Fibroblast of lung (primary cell): ENCODE results near the gene AGAP1. TPM values are rescaled to one million over a fixed set of nuclear protein-coding genes. Genes with fewer than 3 reads are reported as not detected.
A peak's percentile ranks its signal among the peaks of the same experiment; 100 is the strongest.

Experiments used
- DNase-seq, 2 donors: peaks; one replicate each; pipeline versions ENCODE4 v3.0.0 to v3.0.0-alpha.2; 2010; ENCODE audit warnings: low read depth in 2 of 2
- H2AFZ ChIP-seq: 2 replicates; pipeline ENCODE4 v1.5.1; 2012; ENCODE audit warnings: low read length, control low read depth, inconsistent platforms
- H3K27ac ChIP-seq: 2 replicates; pipeline ENCODE4 v1.5.1; 2011; ENCODE audit warnings: low read length, control low read depth; ENCODE audit not compliant: insufficient read depth
- H3K27me3 ChIP-seq: 2 replicates; pipeline ENCODE4 v1.5.1; 2011; ENCODE audit warnings: mild to moderate bottlenecking, low read length; ENCODE audit not compliant: control insufficient read depth, insufficient read depth
- H3K36me3 ChIP-seq: 2 replicates; pipeline ENCODE4 v1.5.1; 2011; ENCODE audit warnings: low read length; ENCODE audit not compliant: control insufficient read depth, insufficient read depth
- H3K4me1 ChIP-seq: 2 replicates; pipeline ENCODE4 v1.5.1; 2011; ENCODE audit warnings: low read length; ENCODE audit not compliant: control insufficient read depth, insufficient read depth; ENCODE audit errors: extremely low read depth
- H3K4me2 ChIP-seq: 2 replicates; pipeline ENCODE4 v1.5.1; 2011; ENCODE audit warnings: low read length, control low read depth; ENCODE audit not compliant: insufficient read depth; ENCODE audit errors: extremely low read depth
- H3K4me3 ChIP-seq, 4 experiments: fragments of 200-600 bp in 1 of 4; sonication (generic) in 1 of 4; replicated peaks in 1 of 4; 2 replicates each; pipeline ENCODE4 v1.5.1; 2011 to 2016; ENCODE audit warnings: low read length in 4 of 4, low read depth in 3 of 4, mild to moderate bottlenecking in 3 of 4, control low read depth in 2 of 4, inconsistent platforms in 1 of 4, mixed read lengths in 1 of 4; ENCODE audit not compliant: insufficient read depth in 1 of 4; ENCODE audit errors: control extremely low read depth in 1 of 4
- H3K79me2 ChIP-seq: 2 replicates; pipeline ENCODE4 v1.5.1; 2012; ENCODE audit warnings: mild to moderate bottlenecking, low read length, inconsistent platforms; ENCODE audit not compliant: control insufficient read depth, insufficient read depth
- H3K9ac ChIP-seq: 2 replicates; pipeline ENCODE4 v1.5.1; 2011; ENCODE audit warnings: mild to moderate bottlenecking, low read length, control low read depth; ENCODE audit not compliant: insufficient read depth
- H3K9me3 ChIP-seq: 2 replicates; pipeline ENCODE4 v1.5.1; 2012; ENCODE audit warnings: low read depth, low read length; ENCODE audit not compliant: control insufficient read depth, insufficient read depth
- H4K20me1 ChIP-seq: 2 replicates; pipeline ENCODE4 v1.5.1; 2011; ENCODE audit warnings: low read length; ENCODE audit not compliant: control insufficient read depth, insufficient read depth; ENCODE audit errors: extremely low read depth
- CTCF ChIP-seq, 2 donors: IDR thresholded peaks in 1 of 2; conservative IDR thresholded peaks in 1 of 2; 1 replicate in 1 of 2; 2 replicates in 1 of 2; pipeline ENCODE4 v1.5.1; 2011 to 2012; ENCODE audit warnings: low read length in 2 of 2, control low read depth in 1 of 2, inconsistent platforms in 1 of 2, low read depth in 1 of 2, mild to moderate bottlenecking in 1 of 2
- EZH2 ChIP-seq: IDR thresholded peaks from 2 replicates; pipeline ENCODE4 v1.5.1; 2012; ENCODE audit warnings: low read length, control low read depth, mild to moderate bottlenecking; ENCODE audit errors: missing control alignments
- polyA plus RNA-seq, 2 donors: library from polyadenylated mRNA; depleted of rRNA in 1 of 2; stranded (reverse) in 1 of 2; unstranded in 1 of 2; fragments of >200 nt; gene quantifications; 2 replicates each; pipeline ENCODE4 v1.2.1, GENCODE V29; 2011 to 2012; ENCODE audit warnings: missing spikeins in 1 of 2
- total RNA-seq: library from RNA; depleted of rRNA; stranded (reverse); fragments of >200 nt; gene quantifications from 2 replicates; pipeline ENCODE4 v1.2.1, GENCODE V29; 2014

The AGAP1 gene
- total and polyA plus RNA-seq, 2 donors (not counting 1 experiment from before 2014, with no cell fraction given) = 10.6 to 14.0 TPM

DNA sequence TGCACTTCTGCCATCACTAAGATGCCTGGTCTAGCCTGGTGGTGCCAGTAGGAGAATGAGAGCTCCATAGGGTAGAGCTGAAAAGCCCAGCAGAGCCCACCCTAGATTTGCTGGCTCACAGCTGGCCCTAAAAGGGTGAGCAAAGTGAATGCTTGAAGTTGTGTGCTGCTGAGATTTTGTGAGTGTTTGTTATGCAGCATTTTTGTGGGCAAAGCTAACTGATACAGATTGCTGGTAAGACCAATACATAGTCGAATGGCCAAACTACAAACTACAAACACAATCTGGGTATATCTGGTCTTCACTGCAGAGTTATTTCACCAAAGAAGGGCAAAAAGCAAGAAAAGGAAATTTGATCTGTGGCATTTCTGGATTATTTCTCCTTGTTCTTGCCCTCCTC, 7.1 kb upstream of the AGAP1 start:
- Histone ChIP-seq H4K20me1 (no peaks in the 10 kb centered on the region), H3K27me3 (peaks cover 2% of the 10 kb centered on the region), H3K9me3 (no peaks in the 10 kb centered on the region), H3K79me2 (no peaks in the 10 kb centered on the region), H3K27ac (no peak overlapping the region), H2AFZ (no peak overlapping the region), H3K36me3 (no peaks in the 10 kb centered on the region), H3K9ac (no peak overlapping the region), H3K4me3 (no peak overlapping the region), H3K4me2 (no peak overlapping the region), H3K4me1 (no peaks in the 10 kb centered on the region)
- no peak for DNase-seq
- TF ChIP-seq CTCF (conservative IDR thresholded peaks at IDR 0.05 in 1 of 2, IDR thresholded peaks at IDR 0.05 in 1 of 2; ENCODE audit: low read depth in 1 of 2, low read length in 2 of 2) = no peak
- no peak for TF ChIP-seq EZH2

GRCh38 chr2:235489897-235490296, 3.9 kb upstream of the AGAP1 start:
- DNase-seq = no peak
- Histone ChIP-seq H3K9ac (no peak overlapping the region), H3K36me3 (no peaks in the 10 kb centered on the region), H3K4me3 (no peak overlapping the region), H4K20me1 (no peaks in the 10 kb centered on the region), H3K4me2 (no peak overlapping the region), H2AFZ (no peak overlapping the region), H3K27ac (no peak overlapping the region), H3K27me3 (peaks cover 2% of the 10 kb centered on the region), H3K79me2 (peaks cover 4% of the 10 kb centered on the region), H3K4me1 (peaks cover 3% of the 10 kb centered on the region), H3K9me3 (no peaks in the 10 kb centered on the region)
- TF ChIP-seq EZH2 = no peak
- no peak for TF ChIP-seq CTCF (conservative IDR thresholded peaks at IDR 0.05 in 1 of 2, IDR thresholded peaks at IDR 0.05 in 1 of 2; ENCODE audit: low read depth in 1 of 2, low read length in 2 of 2)

GRCh38 chr2:235492850-235493344, 946 bp upstream of the AGAP1 start:
- no peaks in the 10 kb centered on the region for H3K27me3 ChIP-seq
- H3K4me2 ChIP-seq = peak overlapping the region; percentile 98
- no peak overlapping the region for H3K9ac ChIP-seq
- H4K20me1 ChIP-seq = no peaks in the 10 kb centered on the region
- peaks cover 29% of the 10 kb centered on the region for H3K79me2 ChIP-seq
- no peak for DNase-seq
- H3K9me3 ChIP-seq = no peaks in the 10 kb centered on the region
- H3K27ac ChIP-seq = no peak overlapping the region
- no peaks in the 10 kb centered on the region for H3K36me3 ChIP-seq
- TF ChIP-seq EZH2 = no peak
- no peak for TF ChIP-seq CTCF (conservative IDR thresholded peaks at IDR 0.05 in 1 of 2, IDR thresholded peaks at IDR 0.05 in 1 of 2; ENCODE audit: low read depth in 1 of 2, low read length in 2 of 2)
- H3K4me1 ChIP-seq = peaks cover 12% of the 10 kb centered on the region
- peak overlapping the region; percentile 92 for H2AFZ ChIP-seq
- peak overlapping the region; percentile 27 to 61 (median 48) for H3K4me3 ChIP-seq
